ENCODE data around the gene CLDN22.
"Not testable (repeated sequence)": the region's sequence is repeated elsewhere in the genome, so short reads cannot be mapped to it uniquely, and the experiment has no call there.

CLDN22 gene

GRCh38 chr4:183333983-183334382, 13.9 kb upstream of the CLDN22 start:
- no peak overlapping the region for H3K4me3 ChIP-seq (ENCODE audit: low read depth in 1 of 5, low read length in 5 of 5)
- H3K27me3 ChIP-seq (ENCODE audit: control insufficient read depth in 5 of 5, insufficient read depth in 4 of 5, low read length in 5 of 5), result no peaks in the 10 kb centered on the region
- no peaks in the 10 kb centered on the region for H3K36me3 ChIP-seq (ENCODE audit: control insufficient read depth in 5 of 5, insufficient read depth in 5 of 5, low read length in 5 of 5)
- H3K4me1 ChIP-seq (ENCODE audit: control insufficient read depth in 5 of 5, insufficient read depth in 5 of 5, low read length in 5 of 5), result peaks cover 0 to 6% (median 3%) of the 10 kb centered on the region in 5 donors
- H3K9me3 ChIP-seq (ENCODE audit: control insufficient read depth in 5 of 5, low read length in 5 of 5), result peaks cover 0 to 6% (median 0%) of the 10 kb centered on the region in 5 donors
- H3K27ac ChIP-seq (ENCODE audit: low read depth, low read length), result no peak overlapping the region
- H3K9ac ChIP-seq (ENCODE audit: low read length in 5 of 5), result no peak overlapping the region

GRCh38 chr4:183333202-183333601, 13.1 kb upstream of the CLDN22 start:
- no peaks in the 10 kb centered on the region for H3K27me3 ChIP-seq (ENCODE audit: control insufficient read depth in 5 of 5, insufficient read depth in 4 of 5, low read length in 5 of 5)
- no peak overlapping the region for H3K9ac ChIP-seq (ENCODE audit: low read length in 5 of 5)

GRCh38 chr4:183332447-183332846, 12.4 kb upstream of the CLDN22 start:
- Histone ChIP-seq H3K9ac (ENCODE audit: low read length in 5 of 5) (no peak overlapping the region), H3K27me3 (ENCODE audit: control insufficient read depth in 5 of 5, insufficient read depth in 4 of 5, low read length in 5 of 5) (no peaks in the 10 kb centered on the region), H3K4me3 (ENCODE audit: low read depth in 1 of 5, low read length in 5 of 5) (no peak overlapping the region), H3K4me1 (ENCODE audit: control insufficient read depth in 5 of 5, insufficient read depth in 5 of 5, low read length in 5 of 5) (peaks cover 0 to 6% (median 1%) of the 10 kb centered on the region in 5 donors), H3K27ac (ENCODE audit: low read depth, low read length) (no peak overlapping the region), H3K9me3 (ENCODE audit: control insufficient read depth in 5 of 5, low read length in 5 of 5) (peaks cover 0 to 6% (median 0%) of the 10 kb centered on the region in 5 donors), H3K36me3 (ENCODE audit: control insufficient read depth in 5 of 5, insufficient read depth in 5 of 5, low read length in 5 of 5) (no peaks in the 10 kb centered on the region)

More at GRCh38 chr4:183333202-183333601, 13.1 kb upstream of the CLDN22 start:
- Histone ChIP-seq H3K27ac (ENCODE audit: low read depth, low read length) (no peak overlapping the region), H3K9me3 (ENCODE audit: control insufficient read depth in 5 of 5, low read length in 5 of 5) (peaks cover 0 to 6% (median 0%) of the 10 kb centered on the region in 5 donors), H3K4me1 (ENCODE audit: control insufficient read depth in 5 of 5, insufficient read depth in 5 of 5, low read length in 5 of 5) (peaks cover 0 to 6% (median 3%) of the 10 kb centered on the region in 5 donors), H3K36me3 (ENCODE audit: control insufficient read depth in 5 of 5, insufficient read depth in 5 of 5, low read length in 5 of 5) (no peaks in the 10 kb centered on the region), H3K4me3 (ENCODE audit: low read depth in 1 of 5, low read length in 5 of 5) (no peak overlapping the region)

- Histone ChIP-seq H3K27ac (ENCODE audit: low read depth, low read length) (no peak overlapping the region), H3K9ac (ENCODE audit: low read length in 5 of 5) (no peak overlapping the region), H3K36me3 (ENCODE audit: control insufficient read depth in 5 of 5, insufficient read depth in 5 of 5, low read length in 5 of 5) (peaks cover 0 to 4% (median 0%) of the 10 kb centered on the region in 5 donors), H3K4me1 (ENCODE audit: control insufficient read depth in 5 of 5, insufficient read depth in 5 of 5, low read length in 5 of 5) (peaks cover 0 to 6% (median under 1%) of the 10 kb centered on the region in 5 donors), H3K27me3 (ENCODE audit: control insufficient read depth in 5 of 5, insufficient read depth in 4 of 5, low read length in 5 of 5) (no peaks in the 10 kb centered on the region), H3K9me3 (ENCODE audit: control insufficient read depth in 5 of 5, low read length in 5 of 5) (peaks cover 0 to 6% (median 0%) of the 10 kb centered on the region in 5 donors), H3K4me3 (ENCODE audit: low read depth in 1 of 5, low read length in 5 of 5) (no peak overlapping the region)
Observed at GRCh38 chr4:183330841-183331240, 10.8 kb upstream of the CLDN22 start.

GRCh38 chr4:183329954-183330742, 10.1 kb upstream of the CLDN22 start:
- H3K27me3 ChIP-seq (ENCODE audit: control insufficient read depth in 5 of 5, insufficient read depth in 4 of 5, low read length in 5 of 5), result no peaks in the 10 kb centered on the region
- no peak overlapping the region for H3K27ac ChIP-seq (ENCODE audit: low read depth, low read length)

GRCh38 chr4:183329244-183329643, 9.2 kb upstream of the CLDN22 start:
- Histone ChIP-seq H3K36me3 (ENCODE audit: control insufficient read depth in 5 of 5, insufficient read depth in 5 of 5, low read length in 5 of 5) (peaks cover 0 to 4% (median 0%) of the 10 kb centered on the region in 5 donors), H3K4me1 (ENCODE audit: control insufficient read depth in 5 of 5, insufficient read depth in 5 of 5, low read length in 5 of 5) (peaks cover 0 to 2% (median 0%) of the 10 kb centered on the region in 5 donors)

More at GRCh38 chr4:183329954-183330742, 10.1 kb upstream of the CLDN22 start:
- peaks cover 0 to 4% (median 0%) of the 10 kb centered on the region in 5 donors for H3K36me3 ChIP-seq (ENCODE audit: control insufficient read depth in 5 of 5, insufficient read depth in 5 of 5, low read length in 5 of 5)
- H3K9me3 ChIP-seq (ENCODE audit: control insufficient read depth in 5 of 5, low read length in 5 of 5), result peaks cover 0 to 6% (median 0%) of the 10 kb centered on the region in 5 donors
- H3K9ac ChIP-seq (ENCODE audit: low read length in 5 of 5), result no peak overlapping the region
- H3K4me3 ChIP-seq (ENCODE audit: low read depth in 1 of 5, low read length in 5 of 5), result no peak overlapping the region
- peaks cover 0 to 2% (median 0%) of the 10 kb centered on the region in 5 donors for H3K4me1 ChIP-seq (ENCODE audit: control insufficient read depth in 5 of 5, insufficient read depth in 5 of 5, low read length in 5 of 5)

GRCh38 chr4:183328832-183329231, 8.8 kb upstream of the CLDN22 start:
- H3K27ac ChIP-seq (ENCODE audit: low read depth, low read length), result no peak overlapping the region
- H3K27me3 ChIP-seq (ENCODE audit: control insufficient read depth in 5 of 5, insufficient read depth in 4 of 5, low read length in 5 of 5), result no peaks in the 10 kb centered on the region
- H3K36me3 ChIP-seq (ENCODE audit: control insufficient read depth in 5 of 5, insufficient read depth in 5 of 5, low read length in 5 of 5), result peaks cover 0 to 4% (median 0%) of the 10 kb centered on the region in 5 donors
- no peak overlapping the region for H3K4me3 ChIP-seq (ENCODE audit: low read depth in 1 of 5, low read length in 5 of 5)
- peaks cover 0 to 2% (median 0%) of the 10 kb centered on the region in 5 donors for H3K4me1 ChIP-seq (ENCODE audit: control insufficient read depth in 5 of 5, insufficient read depth in 5 of 5, low read length in 5 of 5)
- peaks cover 0 to 6% (median 0%) of the 10 kb centered on the region in 5 donors for H3K9me3 ChIP-seq (ENCODE audit: control insufficient read depth in 5 of 5, low read length in 5 of 5)
- no peak overlapping the region for H3K9ac ChIP-seq (ENCODE audit: low read length in 5 of 5)

More at GRCh38 chr4:183329244-183329643, 9.2 kb upstream of the CLDN22 start:
- H3K4me3 ChIP-seq (ENCODE audit: low read depth in 1 of 5, low read length in 5 of 5), result no peak overlapping the region
- peaks cover 0 to 6% (median 0%) of the 10 kb centered on the region in 5 donors for H3K9me3 ChIP-seq (ENCODE audit: control insufficient read depth in 5 of 5, low read length in 5 of 5)
- H3K27ac ChIP-seq (ENCODE audit: low read depth, low read length), result no peak overlapping the region
- H3K27me3 ChIP-seq (ENCODE audit: control insufficient read depth in 5 of 5, insufficient read depth in 4 of 5, low read length in 5 of 5), result no peaks in the 10 kb centered on the region
- H3K9ac ChIP-seq (ENCODE audit: low read length in 5 of 5), result no peak overlapping the region

- H3K27me3 ChIP-seq (ENCODE audit: control insufficient read depth in 5 of 5, insufficient read depth in 4 of 5, low read length in 5 of 5), result no peaks in the 10 kb centered on the region
- H3K4me1 ChIP-seq (ENCODE audit: control insufficient read depth in 5 of 5, insufficient read depth in 5 of 5, low read length in 5 of 5), result peaks cover 0 to 2% (median 0%) of the 10 kb centered on the region in 5 donors
- H3K27ac ChIP-seq (ENCODE audit: low read depth, low read length), result no peak overlapping the region
- H3K36me3 ChIP-seq (ENCODE audit: control insufficient read depth in 5 of 5, insufficient read depth in 5 of 5, low read length in 5 of 5), result peaks cover 0 to 7% (median 2%) of the 10 kb centered on the region in 5 donors
- no peak overlapping the region for H3K9ac ChIP-seq (ENCODE audit: low read length in 5 of 5)
- no peak overlapping the region for H3K4me3 ChIP-seq (ENCODE audit: low read depth in 1 of 5, low read length in 5 of 5)
- H3K9me3 ChIP-seq (ENCODE audit: control insufficient read depth in 5 of 5, low read length in 5 of 5), result peaks cover 0 to 6% (median 0%) of the 10 kb centered on the region in 5 donors
Observed at GRCh38 chr4:183327827-183328226, 7.8 kb upstream of the CLDN22 start.

GRCh38 chr4:183326853-183327252, 6.8 kb upstream of the CLDN22 start:
- Histone ChIP-seq H3K4me3 (ENCODE audit: low read depth in 1 of 5, low read length in 5 of 5) (no peak overlapping the region), H3K36me3 (ENCODE audit: control insufficient read depth in 5 of 5, insufficient read depth in 5 of 5, low read length in 5 of 5) (peaks cover 0 to 7% (median 2%) of the 10 kb centered on the region in 5 donors), H3K27me3 (ENCODE audit: control insufficient read depth in 5 of 5, insufficient read depth in 4 of 5, low read length in 5 of 5) (no peaks in the 10 kb centered on the region), H3K9me3 (ENCODE audit: control insufficient read depth in 5 of 5, low read length in 5 of 5) (peaks cover 0 to 6% (median 0%) of the 10 kb centered on the region in 5 donors), H3K9ac (ENCODE audit: low read length in 5 of 5) (no peak overlapping the region), H3K27ac (ENCODE audit: low read depth, low read length) (no peak overlapping the region), H3K4me1 (ENCODE audit: control insufficient read depth in 5 of 5, insufficient read depth in 5 of 5, low read length in 5 of 5) (peaks cover 0 to 2% (median 0%) of the 10 kb centered on the region in 5 donors)

GRCh38 chr4:183326387-183326786, 6.3 kb upstream of the CLDN22 start:
- peaks cover 0 to 12% (median 3%) of the 10 kb centered on the region in 5 donors for H3K36me3 ChIP-seq (ENCODE audit: control insufficient read depth in 5 of 5, insufficient read depth in 5 of 5, low read length in 5 of 5)
- H3K27me3 ChIP-seq (ENCODE audit: control insufficient read depth in 5 of 5, insufficient read depth in 4 of 5, low read length in 5 of 5), result not testable (repeated sequence)

More at GRCh38 chr4:183326387-183326786, 6.3 kb upstream of the CLDN22 start:
- not testable (repeated sequence) for H3K4me3 ChIP-seq (ENCODE audit: low read depth in 1 of 5, low read length in 5 of 5); H3K4me1 ChIP-seq (ENCODE audit: control insufficient read depth in 5 of 5, insufficient read depth in 5 of 5, low read length in 5 of 5); H3K9ac ChIP-seq (ENCODE audit: low read length in 5 of 5); H3K27ac ChIP-seq (ENCODE audit: low read depth, low read length); H3K9me3 ChIP-seq (ENCODE audit: control insufficient read depth in 5 of 5, low read length in 5 of 5)

Measured in subcutaneous abdominal adipose tissue (tissue), 5 donors.